ENCODE results near the gene COL23A1. TPM values are rescaled to one million over a fixed set of nuclear protein-coding genes. Genes with fewer than 3 reads are reported as not detected.

COL23A1 gene
- polyA plus RNA-seq, 1 donor (not counting 4 experiments of a cell fraction or from before 2014, with no cell fraction given), result not detected

- no peaks in the 10 kb centered on the region for H3K4me1 ChIP-seq (ENCODE audit: control insufficient read depth, extremely low read depth, insufficient read depth, low read length)
- no peak for FAIRE-seq
- no peak overlapping the region for H3K27ac ChIP-seq (ENCODE audit: control insufficient read depth, insufficient read depth, low read length)
- H4K20me1 ChIP-seq (ENCODE audit: control insufficient read depth, extremely low read depth, insufficient read depth, low read length), result no peaks in the 10 kb centered on the region
- H3K9me3 ChIP-seq (ENCODE audit: control insufficient read depth, low read depth, low read length), result no peaks in the 10 kb centered on the region
- peaks cover 4% of the 10 kb centered on the region for H3K27me3 ChIP-seq (ENCODE audit: control insufficient read depth, extremely low read depth, insufficient read depth, low read length)
- no peak overlapping the region for H3K4me2 ChIP-seq (ENCODE audit: control insufficient read depth, extremely low read depth, insufficient read depth, low read depth, low read length)
- H3K79me2 ChIP-seq (ENCODE audit: control insufficient read depth, insufficient read depth, low read length), result no peaks in the 10 kb centered on the region
- H3K9ac ChIP-seq (ENCODE audit: control insufficient read depth, extremely low read depth, insufficient read depth, low read length), result no peak overlapping the region
- DNase-seq (ENCODE audit: low read depth, low spot score), result no peak
- no peak for TF ChIP-seq EZH2 (IDR thresholded peaks at IDR 0.05; ENCODE audit: low read length)
- TF ChIP-seq, protein P1, sequence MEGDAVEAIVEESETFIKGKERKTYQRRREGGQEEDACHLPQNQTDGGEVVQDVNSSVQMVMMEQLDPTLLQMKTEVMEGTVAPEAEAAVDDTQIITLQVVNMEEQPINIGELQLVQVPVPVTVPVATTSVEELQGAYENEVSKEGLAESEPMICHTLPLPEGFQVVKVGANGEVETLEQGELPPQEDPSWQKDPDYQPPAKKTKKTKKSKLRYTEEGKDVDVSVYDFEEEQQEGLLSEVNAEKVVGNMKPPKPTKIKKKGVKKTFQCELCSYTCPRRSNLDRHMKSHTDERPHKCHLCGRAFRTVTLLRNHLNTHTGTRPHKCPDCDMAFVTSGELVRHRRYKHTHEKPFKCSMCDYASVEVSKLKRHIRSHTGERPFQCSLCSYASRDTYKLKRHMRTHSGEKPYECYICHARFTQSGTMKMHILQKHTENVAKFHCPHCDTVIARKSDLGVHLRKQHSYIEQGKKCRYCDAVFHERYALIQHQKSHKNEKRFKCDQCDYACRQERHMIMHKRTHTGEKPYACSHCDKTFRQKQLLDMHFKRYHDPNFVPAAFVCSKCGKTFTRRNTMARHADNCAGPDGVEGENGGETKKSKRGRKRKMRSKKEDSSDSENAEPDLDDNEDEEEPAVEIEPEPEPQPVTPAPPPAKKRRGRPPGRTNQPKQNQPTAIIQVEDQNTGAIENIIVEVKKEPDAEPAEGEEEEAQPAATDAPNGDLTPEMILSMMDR (optimal IDR thresholded peaks at IDR 0.05 in 1 of 3, IDR thresholded peaks at IDR 0.05 in 1 of 3, conservative IDR thresholded peaks at IDR 0.05 in 1 of 3; ENCODE audit: extremely low read depth in 1 of 3, insufficient read depth in 2 of 3, low read length in 3 of 3), result no peak
- no peaks in the 10 kb centered on the region for H3K36me3 ChIP-seq (ENCODE audit: control insufficient read depth in 2 of 2, extremely low read depth in 1 of 2, insufficient read depth in 2 of 2, low read length in 2 of 2)
- dilution Hi-C loops (cut with MboI; ENCODE audit: extremely low pct_ligation_motif_present, low sequenced_read_pairs), result no loop called here
- H3K9me1 ChIP-seq (ENCODE audit: control insufficient read depth, extremely low read depth, insufficient read depth, low read length), result no peaks in the 10 kb centered on the region
- H2AFZ ChIP-seq (ENCODE audit: control insufficient read depth, low read length), result no peak overlapping the region
- no peak overlapping the region for H3K4me3 ChIP-seq (ENCODE audit: control insufficient read depth in 2 of 3, extremely low read depth in 1 of 3, insufficient read depth in 2 of 3, low read depth in 1 of 3, low read length in 3 of 3)
Measured at GRCh38 chr5:178346607-178347334, 243.4 kb downstream of the COL23A1 start.

DNA sequence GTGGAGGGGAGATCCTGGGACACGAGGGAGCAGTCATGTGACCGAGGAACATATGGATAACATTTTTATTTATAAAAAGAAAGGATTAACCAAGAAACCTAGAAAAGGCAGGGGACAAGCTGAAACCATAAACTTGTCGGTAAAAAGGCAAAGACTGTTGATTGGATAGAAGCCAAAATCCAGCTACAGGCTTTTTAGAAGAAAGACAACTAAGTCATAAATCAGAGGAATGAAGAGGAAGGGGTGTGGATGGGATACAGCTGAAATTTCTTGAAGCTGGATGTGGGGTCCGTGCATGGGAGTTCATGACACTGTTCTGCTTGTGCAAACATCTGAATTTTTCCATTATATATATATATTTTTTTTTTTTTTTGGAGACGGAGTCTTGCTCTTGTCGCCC is 246.9 kb downstream of the COL23A1 start:
- H3K79me2 ChIP-seq (ENCODE audit: control insufficient read depth, insufficient read depth, low read length), result no peaks in the 10 kb centered on the region
- FAIRE-seq (no peak), DNase-seq (ENCODE audit: low read depth, low spot score) (no peak)
- H4K20me1 ChIP-seq (ENCODE audit: control insufficient read depth, extremely low read depth, insufficient read depth, low read length), result peaks cover 2% of the 10 kb centered on the region
- no peak overlapping the region for H3K9ac ChIP-seq (ENCODE audit: control insufficient read depth, extremely low read depth, insufficient read depth, low read length)
- H3K4me2 ChIP-seq (ENCODE audit: control insufficient read depth, extremely low read depth, insufficient read depth, low read depth, low read length), result no peak overlapping the region
- no peaks in the 10 kb centered on the region for H3K9me3 ChIP-seq (ENCODE audit: control insufficient read depth, low read depth, low read length)
- no peaks in the 10 kb centered on the region for H3K36me3 ChIP-seq (ENCODE audit: control insufficient read depth in 2 of 2, extremely low read depth in 1 of 2, insufficient read depth in 2 of 2, low read length in 2 of 2)
- no peak overlapping the region for H3K27ac ChIP-seq (ENCODE audit: control insufficient read depth, insufficient read depth, low read length)
- TF ChIP-seq, protein P1 (optimal IDR thresholded peaks at IDR 0.05 in 1 of 3, IDR thresholded peaks at IDR 0.05 in 1 of 3, conservative IDR thresholded peaks at IDR 0.05 in 1 of 3; ENCODE audit: extremely low read depth in 1 of 3, insufficient read depth in 2 of 3, low read length in 3 of 3), result no peak
- dilution Hi-C loops (cut with MboI; ENCODE audit: extremely low pct_ligation_motif_present, low sequenced_read_pairs), result no loop called here
- peaks cover 6% of the 10 kb centered on the region for H3K4me1 ChIP-seq (ENCODE audit: control insufficient read depth, extremely low read depth, insufficient read depth, low read length)
- no peaks in the 10 kb centered on the region for H3K9me1 ChIP-seq (ENCODE audit: control insufficient read depth, extremely low read depth, insufficient read depth, low read length)
- no peak overlapping the region for H3K4me3 ChIP-seq (ENCODE audit: control insufficient read depth in 2 of 3, extremely low read depth in 1 of 3, insufficient read depth in 2 of 3, low read depth in 1 of 3, low read length in 3 of 3)
- peaks cover 4% of the 10 kb centered on the region for H3K27me3 ChIP-seq (ENCODE audit: control insufficient read depth, extremely low read depth, insufficient read depth, low read length)
- H2AFZ ChIP-seq (ENCODE audit: control insufficient read depth, low read length), result no peak overlapping the region
